ENCODE data around the gene ZNF680.
"Not testable (repeated sequence)": the region's sequence is repeated elsewhere in the genome, so short reads cannot be mapped to it uniquely, and the experiment has no call there.

Gene ZNF680

GRCh38 chr7:64590971-64591370 lies 28.1 kb upstream of the ZNF680 start:
- Histone ChIP-seq H3K9me3 (ENCODE audit: control insufficient read depth, low read length) (no peaks in the 10 kb centered on the region), H3K27me3 (replicated peaks; ENCODE audit: control insufficient read depth, insufficient read depth, low read length, poor library complexity, severe bottlenecking) (no peaks in the 10 kb centered on the region), H3K4me3 (ENCODE audit: insufficient read depth, low read depth, low read length, poor library complexity, severe bottlenecking) (no peak overlapping the region), H3K36me3 (ENCODE audit: control insufficient read depth, insufficient read depth, low read length) (no peaks in the 10 kb centered on the region), H3K27ac (ENCODE audit: insufficient read depth, low read length, poor library complexity, severe bottlenecking) (no peak overlapping the region), H3K4me1 (ENCODE audit: control insufficient read depth, insufficient read depth, low read length, poor library complexity, severe bottlenecking) (no peaks in the 10 kb centered on the region)
- DNase-seq = no peak

GRCh38 chr7:64581926-64582894 lies 19.3 kb upstream of the ZNF680 start:
- Histone ChIP-seq H3K27me3 (replicated peaks; ENCODE audit: control insufficient read depth, insufficient read depth, low read length, poor library complexity, severe bottlenecking) (no peaks in the 10 kb centered on the region), H3K4me3 (ENCODE audit: insufficient read depth, low read depth, low read length, poor library complexity, severe bottlenecking) (no peak overlapping the region), H3K9me3 (ENCODE audit: control insufficient read depth, low read length) (no peaks in the 10 kb centered on the region), H3K27ac (ENCODE audit: insufficient read depth, low read length, poor library complexity, severe bottlenecking) (no peak overlapping the region), H3K4me1 (ENCODE audit: control insufficient read depth, insufficient read depth, low read length, poor library complexity, severe bottlenecking) (no peaks in the 10 kb centered on the region), H3K36me3 (ENCODE audit: control insufficient read depth, insufficient read depth, low read length) (no peaks in the 10 kb centered on the region)
- DNase-seq = no peak

- no peak overlapping the region for H3K27ac ChIP-seq (ENCODE audit: insufficient read depth, low read length, poor library complexity, severe bottlenecking)
- H3K9me3 ChIP-seq (ENCODE audit: control insufficient read depth, low read length) = no peaks in the 10 kb centered on the region
- no peaks in the 10 kb centered on the region for H3K4me1 ChIP-seq (ENCODE audit: control insufficient read depth, insufficient read depth, low read length, poor library complexity, severe bottlenecking)
- H3K27me3 ChIP-seq (replicated peaks; ENCODE audit: control insufficient read depth, insufficient read depth, low read length, poor library complexity, severe bottlenecking) = no peaks in the 10 kb centered on the region
- no peak overlapping the region for H3K4me3 ChIP-seq (ENCODE audit: insufficient read depth, low read depth, low read length, poor library complexity, severe bottlenecking)
- no peaks in the 10 kb centered on the region for H3K36me3 ChIP-seq (ENCODE audit: control insufficient read depth, insufficient read depth, low read length)
- no peak for DNase-seq
Measured at GRCh38 chr7:64581391-64581790, 18.5 kb upstream of the ZNF680 start.

GRCh38 chr7:64574540-64575099 lies 11.7 kb upstream of the ZNF680 start:
- no peaks in the 10 kb centered on the region for H3K9me3 ChIP-seq (ENCODE audit: control insufficient read depth, low read length)
- H3K27me3 ChIP-seq (replicated peaks; ENCODE audit: control insufficient read depth, insufficient read depth, low read length, poor library complexity, severe bottlenecking) = peaks cover 4% of the 10 kb centered on the region
- no peak for DNase-seq
- H3K4me3 ChIP-seq (ENCODE audit: insufficient read depth, low read depth, low read length, poor library complexity, severe bottlenecking) = peak overlapping the region; percentile 17
- no peaks in the 10 kb centered on the region for H3K4me1 ChIP-seq (ENCODE audit: control insufficient read depth, insufficient read depth, low read length, poor library complexity, severe bottlenecking)
- no peak overlapping the region for H3K27ac ChIP-seq (ENCODE audit: insufficient read depth, low read length, poor library complexity, severe bottlenecking)
- no peaks in the 10 kb centered on the region for H3K36me3 ChIP-seq (ENCODE audit: control insufficient read depth, insufficient read depth, low read length)

- H3K4me3 ChIP-seq (ENCODE audit: insufficient read depth, low read depth, low read length, poor library complexity, severe bottlenecking) = peak overlapping the region; percentile 59
- not testable (repeated sequence) for DNase-seq; H3K9me3 ChIP-seq (ENCODE audit: control insufficient read depth, low read length); H3K27me3 ChIP-seq (replicated peaks; ENCODE audit: control insufficient read depth, insufficient read depth, low read length, poor library complexity, severe bottlenecking); H3K27ac ChIP-seq (ENCODE audit: insufficient read depth, low read length, poor library complexity, severe bottlenecking); H3K4me1 ChIP-seq (ENCODE audit: control insufficient read depth, insufficient read depth, low read length, poor library complexity, severe bottlenecking); H3K36me3 ChIP-seq (ENCODE audit: control insufficient read depth, insufficient read depth, low read length)
Measured at GRCh38 chr7:64570284-64570605, 7.4 kb upstream of the ZNF680 start.

- H3K27ac ChIP-seq (ENCODE audit: insufficient read depth, low read length, poor library complexity, severe bottlenecking); H3K27me3 ChIP-seq (replicated peaks; ENCODE audit: control insufficient read depth, insufficient read depth, low read length, poor library complexity, severe bottlenecking); H3K36me3 ChIP-seq (ENCODE audit: control insufficient read depth, insufficient read depth, low read length); H3K9me3 ChIP-seq (ENCODE audit: control insufficient read depth, low read length); H3K4me1 ChIP-seq (ENCODE audit: control insufficient read depth, insufficient read depth, low read length, poor library complexity, severe bottlenecking): not testable (repeated sequence)
- DNase-seq = peak; percentile 24 to 31 (median 29)
- peak overlapping the region; percentile 59 for H3K4me3 ChIP-seq (ENCODE audit: insufficient read depth, low read depth, low read length, poor library complexity, severe bottlenecking)
Measured at GRCh38 chr7:64569372-64570283, 6.8 kb upstream of the ZNF680 start.

- Histone ChIP-seq H3K36me3 (ENCODE audit: control insufficient read depth, insufficient read depth, low read length) (no peaks in the 10 kb centered on the region), H3K27ac (ENCODE audit: insufficient read depth, low read length, poor library complexity, severe bottlenecking) (peak overlapping the region; percentile 64), H3K4me3 (ENCODE audit: insufficient read depth, low read depth, low read length, poor library complexity, severe bottlenecking) (peak overlapping the region; percentile 89), H3K4me1 (ENCODE audit: control insufficient read depth, insufficient read depth, low read length, poor library complexity, severe bottlenecking) (no peaks in the 10 kb centered on the region), H3K27me3 (replicated peaks; ENCODE audit: control insufficient read depth, insufficient read depth, low read length, poor library complexity, severe bottlenecking) (no peaks in the 10 kb centered on the region), H3K9me3 (ENCODE audit: control insufficient read depth, low read length) (no peaks in the 10 kb centered on the region)
- no peak for DNase-seq
Measured at GRCh38 chr7:64562256-64562625, 630 bp downstream of the ZNF680 start.

- Histone ChIP-seq H3K4me1 (ENCODE audit: control insufficient read depth, insufficient read depth, low read length, poor library complexity, severe bottlenecking) (no peaks in the 10 kb centered on the region), H3K9me3 (ENCODE audit: control insufficient read depth, low read length) (no peaks in the 10 kb centered on the region), H3K27ac (ENCODE audit: insufficient read depth, low read length, poor library complexity, severe bottlenecking) (no peak overlapping the region), H3K36me3 (ENCODE audit: control insufficient read depth, insufficient read depth, low read length) (no peaks in the 10 kb centered on the region), H3K27me3 (replicated peaks; ENCODE audit: control insufficient read depth, insufficient read depth, low read length, poor library complexity, severe bottlenecking) (no peaks in the 10 kb centered on the region), H3K4me3 (ENCODE audit: insufficient read depth, low read depth, low read length, poor library complexity, severe bottlenecking) (no peak overlapping the region)
- no peak for DNase-seq
Measured at GRCh38 chr7:64559206-64559605, 3.7 kb downstream of the ZNF680 start.

- DNase-seq = no peak
- H3K4me1 ChIP-seq (ENCODE audit: control insufficient read depth, insufficient read depth, low read length, poor library complexity, severe bottlenecking) = no peaks in the 10 kb centered on the region
- H3K27me3 ChIP-seq (replicated peaks; ENCODE audit: control insufficient read depth, insufficient read depth, low read length, poor library complexity, severe bottlenecking) = no peaks in the 10 kb centered on the region
- H3K4me3 ChIP-seq (ENCODE audit: insufficient read depth, low read depth, low read length, poor library complexity, severe bottlenecking) = no peak overlapping the region
- no peaks in the 10 kb centered on the region for H3K36me3 ChIP-seq (ENCODE audit: control insufficient read depth, insufficient read depth, low read length)
- no peaks in the 10 kb centered on the region for H3K9me3 ChIP-seq (ENCODE audit: control insufficient read depth, low read length)
- no peak overlapping the region for H3K27ac ChIP-seq (ENCODE audit: insufficient read depth, low read length, poor library complexity, severe bottlenecking)
Measured at GRCh38 chr7:64558781-64559180, 4.1 kb downstream of the ZNF680 start.

- Histone ChIP-seq H3K27me3 (replicated peaks; ENCODE audit: control insufficient read depth, insufficient read depth, low read length, poor library complexity, severe bottlenecking) (no peaks in the 10 kb centered on the region), H3K4me1 (ENCODE audit: control insufficient read depth, insufficient read depth, low read length, poor library complexity, severe bottlenecking) (no peaks in the 10 kb centered on the region), H3K9me3 (ENCODE audit: control insufficient read depth, low read length) (no peaks in the 10 kb centered on the region), H3K36me3 (ENCODE audit: control insufficient read depth, insufficient read depth, low read length) (no peaks in the 10 kb centered on the region), H3K4me3 (ENCODE audit: insufficient read depth, low read depth, low read length, poor library complexity, severe bottlenecking) (no peak overlapping the region), H3K27ac (ENCODE audit: insufficient read depth, low read length, poor library complexity, severe bottlenecking) (no peak overlapping the region)
- DNase-seq = no peak
Measured at GRCh38 chr7:64558323-64558705, 4.6 kb downstream of the ZNF680 start.
